ENCODE results near the gene PPP1R18.
"Not testable (repeated sequence)": the region's sequence is repeated elsewhere in the genome, so short reads cannot be mapped to it uniquely, and the experiment has no call there.

The PPP1R18 gene

GRCh38 chr6:30657922-30658321 lies 28.5 kb downstream of the PPP1R18 start:
- H3K27ac ChIP-seq (ENCODE audit: insufficient read depth, low read length, poor library complexity, severe bottlenecking); H3K4me3 ChIP-seq (ENCODE audit: insufficient read depth, low read depth, low read length, poor library complexity, severe bottlenecking); H3K9me3 ChIP-seq (ENCODE audit: control insufficient read depth, low read length); DNase-seq; H3K4me1 ChIP-seq (ENCODE audit: control insufficient read depth, insufficient read depth, low read length, poor library complexity, severe bottlenecking); H3K27me3 ChIP-seq (replicated peaks; ENCODE audit: control insufficient read depth, insufficient read depth, low read length, poor library complexity, severe bottlenecking): not testable (repeated sequence)
- peaks cover 78% of the 10 kb centered on the region for H3K36me3 ChIP-seq (ENCODE audit: control insufficient read depth, insufficient read depth, low read length)

- H3K4me3 ChIP-seq (ENCODE audit: insufficient read depth, low read depth, low read length, poor library complexity, severe bottlenecking), result no peak overlapping the region
- DNase-seq, result no peak
- peaks cover 78% of the 10 kb centered on the region for H3K36me3 ChIP-seq (ENCODE audit: control insufficient read depth, insufficient read depth, low read length)
- no peaks in the 10 kb centered on the region for H3K27me3 ChIP-seq (replicated peaks; ENCODE audit: control insufficient read depth, insufficient read depth, low read length, poor library complexity, severe bottlenecking)
- no peaks in the 10 kb centered on the region for H3K9me3 ChIP-seq (ENCODE audit: control insufficient read depth, low read length)
- no peaks in the 10 kb centered on the region for H3K4me1 ChIP-seq (ENCODE audit: control insufficient read depth, insufficient read depth, low read length, poor library complexity, severe bottlenecking)
- H3K27ac ChIP-seq (ENCODE audit: insufficient read depth, low read length, poor library complexity, severe bottlenecking), result no peak overlapping the region
Measured at GRCh38 chr6:30657454-30657853, 29.0 kb downstream of the PPP1R18 start.

- Histone ChIP-seq H3K27me3 (replicated peaks; ENCODE audit: control insufficient read depth, insufficient read depth, low read length, poor library complexity, severe bottlenecking) (no peaks in the 10 kb centered on the region), H3K27ac (ENCODE audit: insufficient read depth, low read length, poor library complexity, severe bottlenecking) (no peak overlapping the region), H3K4me1 (ENCODE audit: control insufficient read depth, insufficient read depth, low read length, poor library complexity, severe bottlenecking) (no peaks in the 10 kb centered on the region), H3K9me3 (ENCODE audit: control insufficient read depth, low read length) (no peaks in the 10 kb centered on the region), H3K36me3 (ENCODE audit: control insufficient read depth, insufficient read depth, low read length) (peaks cover 78% of the 10 kb centered on the region), H3K4me3 (ENCODE audit: insufficient read depth, low read depth, low read length, poor library complexity, severe bottlenecking) (no peak overlapping the region)
- no peak for DNase-seq
Measured at GRCh38 chr6:30656513-30656912, 29.9 kb downstream of the PPP1R18 start.

GRCh38 chr6:30655743-30656094 lies 30.7 kb downstream of the PPP1R18 start:
- no peaks in the 10 kb centered on the region for H3K9me3 ChIP-seq (ENCODE audit: control insufficient read depth, low read length)
- DNase-seq, result no peak
- no peak overlapping the region for H3K4me3 ChIP-seq (ENCODE audit: insufficient read depth, low read depth, low read length, poor library complexity, severe bottlenecking)
- no peaks in the 10 kb centered on the region for H3K4me1 ChIP-seq (ENCODE audit: control insufficient read depth, insufficient read depth, low read length, poor library complexity, severe bottlenecking)
- H3K36me3 ChIP-seq (ENCODE audit: control insufficient read depth, insufficient read depth, low read length), result peaks cover 84% of the 10 kb centered on the region
- no peaks in the 10 kb centered on the region for H3K27me3 ChIP-seq (replicated peaks; ENCODE audit: control insufficient read depth, insufficient read depth, low read length, poor library complexity, severe bottlenecking)
- no peak overlapping the region for H3K27ac ChIP-seq (ENCODE audit: insufficient read depth, low read length, poor library complexity, severe bottlenecking)

- no peaks in the 10 kb centered on the region for H3K9me3 ChIP-seq (ENCODE audit: control insufficient read depth, low read length)
- no peak for DNase-seq
- no peak overlapping the region for H3K4me3 ChIP-seq (ENCODE audit: insufficient read depth, low read depth, low read length, poor library complexity, severe bottlenecking)
- H3K27ac ChIP-seq (ENCODE audit: insufficient read depth, low read length, poor library complexity, severe bottlenecking), result no peak overlapping the region
- H3K27me3 ChIP-seq (replicated peaks; ENCODE audit: control insufficient read depth, insufficient read depth, low read length, poor library complexity, severe bottlenecking), result no peaks in the 10 kb centered on the region
- no peaks in the 10 kb centered on the region for H3K4me1 ChIP-seq (ENCODE audit: control insufficient read depth, insufficient read depth, low read length, poor library complexity, severe bottlenecking)
- H3K36me3 ChIP-seq (ENCODE audit: control insufficient read depth, insufficient read depth, low read length), result peaks cover 80% of the 10 kb centered on the region
Measured at GRCh38 chr6:30654798-30655742, 31.4 kb downstream of the PPP1R18 start.

GRCh38 chr6:30651143-30651542 lies 35.3 kb downstream of the PPP1R18 start:
- Histone ChIP-seq H3K4me3 (ENCODE audit: insufficient read depth, low read depth, low read length, poor library complexity, severe bottlenecking) (no peak overlapping the region), H3K9me3 (ENCODE audit: control insufficient read depth, low read length) (no peaks in the 10 kb centered on the region), H3K27ac (ENCODE audit: insufficient read depth, low read length, poor library complexity, severe bottlenecking) (no peak overlapping the region), H3K27me3 (replicated peaks; ENCODE audit: control insufficient read depth, insufficient read depth, low read length, poor library complexity, severe bottlenecking) (no peaks in the 10 kb centered on the region), H3K4me1 (ENCODE audit: control insufficient read depth, insufficient read depth, low read length, poor library complexity, severe bottlenecking) (peaks cover 12% of the 10 kb centered on the region), H3K36me3 (ENCODE audit: control insufficient read depth, insufficient read depth, low read length) (peaks cover 54% of the 10 kb centered on the region)
- DNase-seq, result no peak

GRCh38 chr6:30647242-30648116 lies 39.0 kb downstream of the PPP1R18 start:
- peak overlapping the region; percentile 91 for H3K4me3 ChIP-seq (ENCODE audit: insufficient read depth, low read depth, low read length, poor library complexity, severe bottlenecking)
- peaks cover 12% of the 10 kb centered on the region for H3K4me1 ChIP-seq (ENCODE audit: control insufficient read depth, insufficient read depth, low read length, poor library complexity, severe bottlenecking)
- H3K27ac ChIP-seq (ENCODE audit: insufficient read depth, low read length, poor library complexity, severe bottlenecking), result peak overlapping the region; percentile 94
- H3K36me3 ChIP-seq (ENCODE audit: control insufficient read depth, insufficient read depth, low read length), result peaks cover 18% of the 10 kb centered on the region
- peak; percentile 36 to 61 (median 53) for DNase-seq
- no peaks in the 10 kb centered on the region for H3K27me3 ChIP-seq (replicated peaks; ENCODE audit: control insufficient read depth, insufficient read depth, low read length, poor library complexity, severe bottlenecking)
- no peaks in the 10 kb centered on the region for H3K9me3 ChIP-seq (ENCODE audit: control insufficient read depth, low read length)

- DNase-seq, result peak; percentile 88 to 90 (median 89)
- H3K4me1 ChIP-seq (ENCODE audit: control insufficient read depth, insufficient read depth, low read length, poor library complexity, severe bottlenecking), result peaks cover 12% of the 10 kb centered on the region
- H3K27me3 ChIP-seq (replicated peaks; ENCODE audit: control insufficient read depth, insufficient read depth, low read length, poor library complexity, severe bottlenecking), result no peaks in the 10 kb centered on the region
- peak within 1 kb of the TSS; percentile 91 for H3K4me3 ChIP-seq (ENCODE audit: insufficient read depth, low read depth, low read length, poor library complexity, severe bottlenecking)
- no peaks in the 10 kb centered on the region for H3K9me3 ChIP-seq (ENCODE audit: control insufficient read depth, low read length)
- peaks cover 9% of the 10 kb centered on the region for H3K36me3 ChIP-seq (ENCODE audit: control insufficient read depth, insufficient read depth, low read length)
- peak within 1 kb of the TSS; percentile 94 for H3K27ac ChIP-seq (ENCODE audit: insufficient read depth, low read length, poor library complexity, severe bottlenecking)
Measured at GRCh38 chr6:30646450-30647241, 39.8 kb downstream of the PPP1R18 start, which contains the start of gene C6orf136. Gene C6orf136, plus strand, starts transcription at chr6:30647133. Its CDS starts 99 bp downstream, at chr6:30647232.

GRCh38 chr6:30645989-30646388 lies 40.5 kb downstream of the PPP1R18 start:
- no peak for DNase-seq
- Histone ChIP-seq H3K27ac (ENCODE audit: insufficient read depth, low read length, poor library complexity, severe bottlenecking) (no peak overlapping the region), H3K4me1 (ENCODE audit: control insufficient read depth, insufficient read depth, low read length, poor library complexity, severe bottlenecking) (peaks cover 12% of the 10 kb centered on the region), H3K4me3 (ENCODE audit: insufficient read depth, low read depth, low read length, poor library complexity, severe bottlenecking) (no peak overlapping the region), H3K9me3 (ENCODE audit: control insufficient read depth, low read length) (no peaks in the 10 kb centered on the region), H3K36me3 (ENCODE audit: control insufficient read depth, insufficient read depth, low read length) (peaks cover 3% of the 10 kb centered on the region), H3K27me3 (replicated peaks; ENCODE audit: control insufficient read depth, insufficient read depth, low read length, poor library complexity, severe bottlenecking) (no peaks in the 10 kb centered on the region)

Data from effector memory CD4-positive, alpha-beta T cell (primary cell).